Activated naive CD4-positive, alpha-beta T cell treated with anti-CD3 and anti-CD28 coated beads for 36 hours (primary cell): ENCODE measurements around the gene C2CD3. TPM values are rescaled to one million over a fixed set of nuclear protein-coding genes. Genes with fewer than 3 reads are reported as not detected.

Source experiments
- CTCF ChIA-PET: fragments of 350-600 bp; sonication (Branson Sonifier 250); formaldehyde crosslinking; loops from one replicate; lab custom pipeline; 2021; ENCODE audit warnings: antibody characterized with exemption; lab: Charles Lee
- DNase-seq: peaks from one replicate; pipeline ENCODE4 v3.0.0-alpha.2; 2020
- H3K27ac Mint-ChIP-seq: one replicate; pipeline ENCODE4 v1.8.0; 2021; ENCODE audit warnings: mild to moderate bottlenecking, mixed read lengths
- H3K27me3 Mint-ChIP-seq: one replicate; pipeline ENCODE4 v1.8.0; 2021; ENCODE audit warnings: low read depth, mixed read lengths
- H3K36me3 Mint-ChIP-seq: one replicate; pipeline ENCODE4 v1.8.0; 2021; ENCODE audit warnings: low read depth, mixed read lengths
- H3K4me1 Mint-ChIP-seq: one replicate; pipeline ENCODE4 v1.8.0; 2021; ENCODE audit warnings: low read depth, mixed read lengths
- H3K4me3 Mint-ChIP-seq: one replicate; pipeline ENCODE4 v1.8.0; 2021; ENCODE audit warnings: mild to moderate bottlenecking, moderate library complexity, mixed read lengths
- H3K9me3 Mint-ChIP-seq: one replicate; pipeline ENCODE4 v1.8.0; 2021; ENCODE audit warnings: mixed read lengths
- intact Hi-C: fragments of 100-400 bp; cut with micrococcal nuclease; formaldehyde crosslinking; loops from one replicate; pipeline ENCODE4 v1.15.1; 2023
- total RNA-seq, 2 experiments: library from RNA; stranded (reverse); gene quantifications; one replicate each; pipeline ENCODE4 v1.2.3, GENCODE V29; 2021

C2CD3 gene
- total RNA-seq, 2 experiments from 2014 or later = 21.3 to 23.1 TPM

- CTCF ChIA-PET = no interaction called here
- no peak overlapping the region for H3K4me3 Mint-ChIP-seq
Measured at GRCh38 chr11:73974604-73975478, 196.0 kb downstream of the C2CD3 start.

GRCh38 chr11:73972620-73973449 is 198.0 kb downstream of the C2CD3 start:
- peaks cover 93% of the 10 kb centered on the region for H3K4me1 Mint-ChIP-seq
- intact Hi-C loops = no loop called here
- peak overlapping the region; percentile 85 for H3K27ac Mint-ChIP-seq
- H3K9me3 Mint-ChIP-seq = no peaks in the 10 kb centered on the region
- no peaks in the 10 kb centered on the region for H3K27me3 Mint-ChIP-seq
- CTCF ChIA-PET = interaction anchor here (0.7 to 1.9 kb wide), 4 partner anchors 9 to 30 kb away, joined by 3 to 5 read pairs (median 3); no protein-coding TSS in a partner anchor
- DNase-seq = no peak
- peaks cover 31% of the 10 kb centered on the region for H3K36me3 Mint-ChIP-seq
- H3K4me3 Mint-ChIP-seq = no peak overlapping the region

More at GRCh38 chr11:73974604-73975478, 196.0 kb downstream of the C2CD3 start:
- intact Hi-C loops = loop anchor here (1.0 kb wide), 1 partner anchor 7 kb away; the partner anchor contains the start of gene UCP2
- Mint-ChIP-seq H3K4me1 (peaks cover 91% of the 10 kb centered on the region), H3K27ac (peak overlapping the region; percentile 85), H3K27me3 (no peaks in the 10 kb centered on the region), H3K36me3 (peaks cover 49% of the 10 kb centered on the region), H3K9me3 (no peaks in the 10 kb centered on the region)
- no peak for DNase-seq

GRCh38 chr11:73972187-73972586 is 198.6 kb downstream of the C2CD3 start:
- Mint-ChIP-seq H3K27me3 (no peaks in the 10 kb centered on the region), H3K4me1 (peaks cover 91% of the 10 kb centered on the region), H3K9me3 (no peaks in the 10 kb centered on the region), H3K4me3 (no peak overlapping the region), H3K36me3 (peaks cover 26% of the 10 kb centered on the region), H3K27ac (peak overlapping the region; percentile 85)
- no peak for DNase-seq
- CTCF ChIA-PET = interaction anchor here (0.6 to 1.9 kb wide), 3 partner anchors 25 to 811 kb away, joined by 3 to 8 read pairs (median 5); no protein-coding TSS in a partner anchor
- intact Hi-C loops = no loop called here

- intact Hi-C loops = no loop called here
- Mint-ChIP-seq H3K9me3 (no peaks in the 10 kb centered on the region), H3K27me3 (no peaks in the 10 kb centered on the region), H3K4me3 (no peak overlapping the region), H3K27ac (peak overlapping the region; percentile 77), H3K36me3 (peaks cover 17% of the 10 kb centered on the region), H3K4me1 (peaks cover 83% of the 10 kb centered on the region)
- CTCF ChIA-PET = interaction anchor here (0.6 to 1.9 kb wide), 3 partner anchors 26 to 812 kb away, joined by 3 to 5 read pairs (median 4); no protein-coding TSS in a partner anchor
- no peak for DNase-seq
Measured at GRCh38 chr11:73971175-73971719, 199.6 kb downstream of the C2CD3 start.

- no peaks in the 10 kb centered on the region for H3K27me3 Mint-ChIP-seq
- peaks cover 9% of the 10 kb centered on the region for H3K36me3 Mint-ChIP-seq
- intact Hi-C loops = loop anchor here (1.0 to 10.0 kb wide), 2 partner anchors 10 to 425 kb away; partner anchors contain the start of gene PGM2L1
- peak overlapping the region; percentile 77 for H3K27ac Mint-ChIP-seq
- H3K4me3 Mint-ChIP-seq = no peak overlapping the region
- H3K9me3 Mint-ChIP-seq = no peaks in the 10 kb centered on the region
- CTCF ChIA-PET = interaction anchor here (1.1 to 1.6 kb wide), 2 partner anchors 9 to 12 kb away, joined by 3 to 5 read pairs; partner anchors contain the start of gene UCP2
- no peak for DNase-seq
- peaks cover 79% of the 10 kb centered on the region for H3K4me1 Mint-ChIP-seq
Measured at GRCh38 chr11:73969991-73970800, 200.6 kb downstream of the C2CD3 start.

GRCh38 chr11:73969091-73969490 is 201.7 kb downstream of the C2CD3 start:
- H3K27me3 Mint-ChIP-seq = no peaks in the 10 kb centered on the region
- CTCF ChIA-PET = interaction anchor here (2.0 kb wide), 1 partner anchor 11 kb away, joined by 7 read pairs; no protein-coding TSS in a partner anchor
- no peaks in the 10 kb centered on the region for H3K9me3 Mint-ChIP-seq
- no peaks in the 10 kb centered on the region for H3K36me3 Mint-ChIP-seq
- H3K4me3 Mint-ChIP-seq = no peak overlapping the region
- peak overlapping the region; percentile 77 for H3K27ac Mint-ChIP-seq
- no peak for DNase-seq
- H3K4me1 Mint-ChIP-seq = peaks cover 79% of the 10 kb centered on the region
- intact Hi-C loops = loop anchor here (1.0 to 10.0 kb wide), 2 partner anchors 11 to 426 kb away; partner anchors contain the start of gene PGM2L1

- H3K27ac Mint-ChIP-seq = peak overlapping the region; percentile 77
- intact Hi-C loops = loop anchor here (10.0 kb wide), 1 partner anchor 426 kb away; the partner anchor contains the start of gene PGM2L1
- CTCF ChIA-PET = interaction anchor here (2.0 kb wide), 1 partner anchor 12 kb away, joined by 7 read pairs; no protein-coding TSS in a partner anchor
- no peak overlapping the region for H3K4me3 Mint-ChIP-seq
- H3K9me3 Mint-ChIP-seq = no peaks in the 10 kb centered on the region
- no peaks in the 10 kb centered on the region for H3K27me3 Mint-ChIP-seq
- no peak for DNase-seq
- H3K36me3 Mint-ChIP-seq = no peaks in the 10 kb centered on the region
- H3K4me1 Mint-ChIP-seq = peaks cover 73% of the 10 kb centered on the region
Measured at GRCh38 chr11:73968356-73968966, 202.3 kb downstream of the C2CD3 start.

GRCh38 chr11:73965764-73966121 is 205.1 kb downstream of the C2CD3 start:
- Mint-ChIP-seq H3K4me3 (no peak overlapping the region), H3K36me3 (no peaks in the 10 kb centered on the region), H3K27me3 (no peaks in the 10 kb centered on the region), H3K4me1 (peaks cover 49% of the 10 kb centered on the region), H3K9me3 (no peaks in the 10 kb centered on the region), H3K27ac (no peak overlapping the region)
- CTCF ChIA-PET = interaction anchor here (1.1 to 1.6 kb wide), 4 partner anchors 10 to 356 kb away, joined by 3 to 13 read pairs (median 4); no protein-coding TSS in a partner anchor
- intact Hi-C loops = loop anchor here (2.0 to 10.0 kb wide), 2 partner anchors 429 to 483 kb away; partner anchors contain the start of gene PGM2L1
- no peak for DNase-seq

GRCh38 chr11:73965076-73965763 is 205.6 kb downstream of the C2CD3 start:
- Mint-ChIP-seq H3K4me3 (no peak overlapping the region), H3K36me3 (no peaks in the 10 kb centered on the region), H3K9me3 (no peaks in the 10 kb centered on the region), H3K27me3 (no peaks in the 10 kb centered on the region), H3K4me1 (peaks cover 44% of the 10 kb centered on the region), H3K27ac (no peak overlapping the region)
- CTCF ChIA-PET = interaction anchor here (0.6 to 3.1 kb wide), 8 partner anchors 15 to 356 kb away, joined by 3 to 18 read pairs (median 4); no protein-coding TSS in a partner anchor
- intact Hi-C loops = loop anchor here (2.0 to 10.0 kb wide), 2 partner anchors 430 to 484 kb away; partner anchors contain the start of gene PGM2L1
- DNase-seq = no peak

- CTCF ChIA-PET = interaction anchor here (0.6 to 3.1 kb wide), 23 partner anchors 9 to 586 kb away, joined by 3 to 18 read pairs (median 4); no protein-coding TSS in a partner anchor
- Mint-ChIP-seq H3K9me3 (no peaks in the 10 kb centered on the region), H3K4me3 (no peak overlapping the region)
Measured at GRCh38 chr11:73963861-73964260, 206.9 kb downstream of the C2CD3 start.

More at GRCh38 chr11:73963861-73964260, 206.9 kb downstream of the C2CD3 start:
- H3K27ac Mint-ChIP-seq = no peak overlapping the region
- H3K27me3 Mint-ChIP-seq = no peaks in the 10 kb centered on the region
- peaks cover 30% of the 10 kb centered on the region for H3K4me1 Mint-ChIP-seq
- H3K36me3 Mint-ChIP-seq = no peaks in the 10 kb centered on the region
- intact Hi-C loops = loop anchor here (1.0 to 10.0 kb wide), 9 partner anchors 16 to 485 kb away; partner anchors contain the start of genes C2CD3, PGM2L1 and PPME1
- DNase-seq = no peak
